ENCODE data around the gene FOS. TPM values are rescaled to one million over a fixed set of nuclear protein-coding genes. Genes with fewer than 3 reads are reported as not detected.

The FOS gene
- total RNA-seq, 1 donor from 2014 or later, result 2.7 TPM

DNA sequence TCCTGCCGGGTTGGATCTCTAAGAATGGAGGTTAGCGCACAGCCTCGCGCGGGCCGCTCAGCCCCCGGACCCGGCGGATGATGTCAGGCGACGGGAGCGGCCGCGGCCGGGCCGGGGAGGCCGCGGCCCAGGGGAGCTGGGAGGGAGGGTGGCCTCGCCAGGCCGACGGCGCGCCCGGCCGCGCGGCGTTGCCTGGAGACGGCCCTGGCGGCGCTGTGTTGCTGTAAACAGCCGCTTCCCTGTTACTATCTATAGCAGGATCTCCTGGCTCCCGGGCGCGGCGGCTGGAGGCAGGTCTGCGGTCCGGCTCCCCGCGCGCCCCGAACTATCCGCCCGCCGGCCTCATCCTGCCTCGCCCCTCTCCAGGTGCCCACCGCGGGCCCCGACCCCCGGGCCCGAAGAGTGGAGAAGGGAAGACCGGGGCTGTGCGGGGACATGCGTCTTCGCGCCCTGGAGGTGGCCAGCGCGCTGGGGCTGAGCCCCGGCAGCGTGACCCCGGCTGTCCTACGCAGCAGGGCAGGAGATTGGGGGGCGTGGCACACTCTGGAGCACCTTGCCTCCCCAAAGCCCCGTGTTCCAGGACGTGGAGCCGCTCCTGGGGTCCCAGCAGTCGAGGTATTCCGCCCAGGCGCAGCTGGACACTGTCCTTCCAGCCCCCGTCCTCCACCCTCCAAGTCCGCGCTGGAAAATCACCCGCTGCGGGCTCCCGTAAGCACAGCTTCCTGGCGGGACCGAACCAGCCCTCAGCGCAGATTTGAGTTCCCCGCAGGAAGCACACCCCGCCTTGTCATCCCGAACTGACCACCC lies 1.4 kb upstream of the FOS start:
- H3K4me3 ChIP-seq (ENCODE audit: low read depth, low read length), result peak overlapping the region; percentile 90
- DNase-seq (ENCODE audit: low read depth), result no peak
- TF ChIP-seq, protein P1, sequence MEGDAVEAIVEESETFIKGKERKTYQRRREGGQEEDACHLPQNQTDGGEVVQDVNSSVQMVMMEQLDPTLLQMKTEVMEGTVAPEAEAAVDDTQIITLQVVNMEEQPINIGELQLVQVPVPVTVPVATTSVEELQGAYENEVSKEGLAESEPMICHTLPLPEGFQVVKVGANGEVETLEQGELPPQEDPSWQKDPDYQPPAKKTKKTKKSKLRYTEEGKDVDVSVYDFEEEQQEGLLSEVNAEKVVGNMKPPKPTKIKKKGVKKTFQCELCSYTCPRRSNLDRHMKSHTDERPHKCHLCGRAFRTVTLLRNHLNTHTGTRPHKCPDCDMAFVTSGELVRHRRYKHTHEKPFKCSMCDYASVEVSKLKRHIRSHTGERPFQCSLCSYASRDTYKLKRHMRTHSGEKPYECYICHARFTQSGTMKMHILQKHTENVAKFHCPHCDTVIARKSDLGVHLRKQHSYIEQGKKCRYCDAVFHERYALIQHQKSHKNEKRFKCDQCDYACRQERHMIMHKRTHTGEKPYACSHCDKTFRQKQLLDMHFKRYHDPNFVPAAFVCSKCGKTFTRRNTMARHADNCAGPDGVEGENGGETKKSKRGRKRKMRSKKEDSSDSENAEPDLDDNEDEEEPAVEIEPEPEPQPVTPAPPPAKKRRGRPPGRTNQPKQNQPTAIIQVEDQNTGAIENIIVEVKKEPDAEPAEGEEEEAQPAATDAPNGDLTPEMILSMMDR (conservative IDR thresholded peaks at IDR 0.05; ENCODE audit: low read depth, low read length), result no peak

DNA sequence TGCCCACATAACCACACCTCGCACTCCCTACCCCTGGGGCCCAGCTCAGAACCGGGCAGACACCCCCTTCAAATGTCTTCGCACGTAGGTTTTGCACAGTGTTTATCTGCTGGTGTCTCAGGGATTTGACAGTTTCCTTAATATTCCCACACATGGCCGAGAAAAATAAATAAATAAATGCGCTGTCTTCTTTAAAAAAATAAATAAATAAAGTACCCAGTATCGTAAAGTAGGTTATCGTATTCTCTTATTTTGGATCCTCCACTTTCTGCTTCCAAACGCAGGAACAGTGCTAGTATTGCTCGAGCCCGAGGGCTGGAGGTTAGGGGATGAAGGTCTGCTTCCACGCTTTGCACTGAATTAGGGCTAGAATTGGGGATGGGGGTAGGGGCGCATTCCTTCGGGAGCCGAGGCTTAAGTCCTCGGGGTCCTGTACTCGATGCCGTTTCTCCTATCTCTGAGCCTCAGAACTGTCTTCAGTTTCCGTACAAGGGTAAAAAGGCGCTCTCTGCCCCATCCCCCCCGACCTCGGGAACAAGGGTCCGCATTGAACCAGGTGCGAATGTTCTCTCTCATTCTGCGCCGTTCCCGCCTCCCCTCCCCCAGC lies 710 bp upstream of the FOS start:
- H3K4me3 ChIP-seq (ENCODE audit: low read depth, low read length), result peak overlapping the region; percentile 90
- no peak for DNase-seq (ENCODE audit: low read depth)
- TF ChIP-seq, protein P1 (conservative IDR thresholded peaks at IDR 0.05; ENCODE audit: low read depth, low read length), result no peak

DNA sequence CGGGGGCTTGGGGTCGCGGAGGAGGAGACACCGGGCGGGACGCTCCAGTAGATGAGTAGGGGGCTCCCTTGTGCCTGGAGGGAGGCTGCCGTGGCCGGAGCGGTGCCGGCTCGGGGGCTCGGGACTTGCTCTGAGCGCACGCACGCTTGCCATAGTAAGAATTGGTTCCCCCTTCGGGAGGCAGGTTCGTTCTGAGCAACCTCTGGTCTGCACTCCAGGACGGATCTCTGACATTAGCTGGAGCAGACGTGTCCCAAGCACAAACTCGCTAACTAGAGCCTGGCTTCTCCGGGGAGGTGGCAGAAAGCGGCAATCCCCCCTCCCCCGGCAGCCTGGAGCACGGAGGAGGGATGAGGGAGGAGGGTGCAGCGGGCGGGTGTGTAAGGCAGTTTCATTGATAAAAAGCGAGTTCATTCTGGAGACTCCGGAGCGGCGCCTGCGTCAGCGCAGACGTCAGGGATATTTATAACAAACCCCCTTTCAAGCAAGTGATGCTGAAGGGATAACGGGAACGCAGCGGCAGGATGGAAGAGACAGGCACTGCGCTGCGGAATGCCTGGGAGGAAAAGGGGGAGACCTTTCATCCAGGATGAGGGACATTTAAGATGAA lies 630 bp downstream of the FOS start:
- TF ChIP-seq, protein P1 (conservative IDR thresholded peaks at IDR 0.05; ENCODE audit: low read depth, low read length), result no peak
- H3K4me3 ChIP-seq (ENCODE audit: low read depth, low read length), result peak overlapping the region; percentile 90
- DNase-seq (ENCODE audit: low read depth), result no peak

DNA sequence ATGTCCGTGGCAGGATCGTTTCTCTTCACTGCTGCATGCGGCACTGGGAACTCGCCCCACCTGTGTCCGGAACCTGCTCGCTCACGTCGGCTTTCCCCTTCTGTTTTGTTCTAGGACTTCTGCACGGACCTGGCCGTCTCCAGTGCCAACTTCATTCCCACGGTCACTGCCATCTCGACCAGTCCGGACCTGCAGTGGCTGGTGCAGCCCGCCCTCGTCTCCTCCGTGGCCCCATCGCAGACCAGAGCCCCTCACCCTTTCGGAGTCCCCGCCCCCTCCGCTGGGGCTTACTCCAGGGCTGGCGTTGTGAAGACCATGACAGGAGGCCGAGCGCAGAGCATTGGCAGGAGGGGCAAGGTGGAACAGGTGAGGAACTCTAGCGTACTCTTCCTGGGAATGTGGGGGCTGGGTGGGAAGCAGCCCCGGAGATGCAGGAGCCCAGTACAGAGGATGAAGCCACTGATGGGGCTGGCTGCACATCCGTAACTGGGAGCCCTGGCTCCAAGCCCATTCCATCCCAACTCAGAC lies 1.2 kb downstream of the FOS start:
- H3K4me3 ChIP-seq (ENCODE audit: low read depth, low read length), result peak overlapping the region; percentile 90
- DNase-seq (ENCODE audit: low read depth), result no peak
- TF ChIP-seq, protein P1 (conservative IDR thresholded peaks at IDR 0.05; ENCODE audit: low read depth, low read length), result no peak

DNA sequence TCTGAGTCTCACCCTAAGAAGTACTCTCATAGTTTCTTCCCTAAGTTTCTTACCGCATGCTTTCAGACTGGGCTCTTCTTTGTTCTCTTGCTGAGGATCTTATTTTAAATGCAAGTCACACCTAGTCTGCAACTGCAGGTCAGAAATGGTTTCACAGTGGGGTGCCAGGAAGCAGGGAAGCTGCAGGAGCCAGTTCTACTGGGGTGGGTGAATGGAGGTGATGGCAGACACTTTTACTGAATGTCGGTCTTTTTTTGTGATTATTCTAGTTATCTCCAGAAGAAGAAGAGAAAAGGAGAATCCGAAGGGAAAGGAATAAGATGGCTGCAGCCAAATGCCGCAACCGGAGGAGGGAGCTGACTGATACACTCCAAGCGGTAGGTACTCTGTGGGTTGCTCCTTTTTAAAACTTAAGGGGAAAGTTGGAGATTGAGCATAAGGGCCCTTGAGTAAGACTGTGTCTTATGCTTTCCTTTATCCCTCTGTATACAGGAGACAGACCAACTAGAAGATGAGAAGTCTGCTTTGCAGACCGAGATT lies 1.7 kb downstream of the FOS start:
- peak overlapping the region; percentile 90 for H3K4me3 ChIP-seq (ENCODE audit: low read depth, low read length)
- no peak for DNase-seq (ENCODE audit: low read depth)
- TF ChIP-seq, protein P1 (conservative IDR thresholded peaks at IDR 0.05; ENCODE audit: low read depth, low read length), result no peak

DNA sequence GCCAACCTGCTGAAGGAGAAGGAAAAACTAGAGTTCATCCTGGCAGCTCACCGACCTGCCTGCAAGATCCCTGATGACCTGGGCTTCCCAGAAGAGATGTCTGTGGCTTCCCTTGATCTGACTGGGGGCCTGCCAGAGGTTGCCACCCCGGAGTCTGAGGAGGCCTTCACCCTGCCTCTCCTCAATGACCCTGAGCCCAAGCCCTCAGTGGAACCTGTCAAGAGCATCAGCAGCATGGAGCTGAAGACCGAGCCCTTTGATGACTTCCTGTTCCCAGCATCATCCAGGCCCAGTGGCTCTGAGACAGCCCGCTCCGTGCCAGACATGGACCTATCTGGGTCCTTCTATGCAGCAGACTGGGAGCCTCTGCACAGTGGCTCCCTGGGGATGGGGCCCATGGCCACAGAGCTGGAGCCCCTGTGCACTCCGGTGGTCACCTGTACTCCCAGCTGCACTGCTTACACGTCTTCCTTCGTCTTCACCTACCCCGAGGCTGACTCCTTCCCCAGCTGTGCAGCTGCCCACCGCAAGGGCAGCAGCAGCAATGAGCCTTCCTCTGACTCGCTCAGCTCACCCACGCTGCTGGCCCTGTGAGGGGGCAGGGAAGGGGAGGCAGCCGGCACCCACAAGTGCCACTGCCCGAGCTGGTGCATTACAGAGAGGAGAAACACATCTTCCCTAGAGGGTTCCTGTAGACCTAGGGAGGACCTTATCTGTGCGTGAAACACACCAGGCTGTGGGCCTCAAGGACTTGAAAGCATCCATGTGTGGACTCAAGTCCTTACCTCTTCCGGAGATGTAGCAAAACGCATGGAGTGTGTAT lies 2.4 kb downstream of the FOS start:
- TF ChIP-seq, protein P1 (conservative IDR thresholded peaks at IDR 0.05; ENCODE audit: low read depth, low read length), result no peak
- peak overlapping the region; percentile 90 for H3K4me3 ChIP-seq (ENCODE audit: low read depth, low read length)
- no peak for DNase-seq (ENCODE audit: low read depth)
